OCI-M1 (cell line): ENCODE results near the gene PIH1D1.

Experiments
- DNase-seq: peaks from one replicate; lab custom pipeline; 2025; lab: John Stamatoyannopoulos, UW

PIH1D1 gene

GRCh38 chr19:49451430-49452181, at the start of gene PIH1D1:
TSS of gene PIH1D1 (minus strand) at chr19:49451814. CDS start at chr19:49451574, 240 bp downstream.
- DNase-seq, result peak; percentile 100

DNA sequence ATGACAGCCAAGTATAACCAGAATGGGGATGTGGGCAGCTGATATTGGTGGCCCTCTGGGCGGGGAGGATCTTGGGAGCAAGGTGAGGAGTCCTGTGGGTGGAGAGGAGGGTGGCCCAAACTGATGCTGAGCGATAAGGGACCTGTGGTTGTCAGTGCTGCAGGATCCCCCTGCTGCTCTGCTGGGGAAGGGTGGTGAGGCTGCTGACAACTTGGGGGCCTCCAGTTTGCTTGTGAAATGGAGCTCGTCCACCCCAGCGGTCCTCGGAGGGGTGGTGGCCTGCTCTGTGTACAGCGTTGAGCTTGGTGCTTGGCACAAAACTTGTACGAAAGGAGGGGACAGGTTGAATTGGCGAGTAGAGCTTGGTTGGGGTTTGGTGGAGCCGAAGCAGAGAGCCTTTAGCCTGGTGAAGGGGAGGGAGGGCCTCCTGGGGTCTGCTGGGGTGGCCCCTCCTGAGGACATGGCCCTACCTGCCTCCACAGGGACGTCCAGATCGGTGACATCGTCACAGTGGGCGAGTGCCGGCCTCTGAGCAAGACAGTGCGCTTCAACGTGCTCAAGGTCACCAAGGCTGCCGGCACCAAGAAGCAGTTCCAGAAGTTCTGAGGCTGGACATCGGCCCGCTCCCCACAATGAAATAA, 47.5 kb upstream of the PIH1D1 start:
- DNase-seq, result no peak

GRCh38 chr19:49498475-49498874, 46.9 kb upstream of the PIH1D1 start:
- no peak for DNase-seq

- no peak for DNase-seq
Observed at GRCh38 chr19:49497789-49498103, 46.1 kb upstream of the PIH1D1 start.

DNA sequence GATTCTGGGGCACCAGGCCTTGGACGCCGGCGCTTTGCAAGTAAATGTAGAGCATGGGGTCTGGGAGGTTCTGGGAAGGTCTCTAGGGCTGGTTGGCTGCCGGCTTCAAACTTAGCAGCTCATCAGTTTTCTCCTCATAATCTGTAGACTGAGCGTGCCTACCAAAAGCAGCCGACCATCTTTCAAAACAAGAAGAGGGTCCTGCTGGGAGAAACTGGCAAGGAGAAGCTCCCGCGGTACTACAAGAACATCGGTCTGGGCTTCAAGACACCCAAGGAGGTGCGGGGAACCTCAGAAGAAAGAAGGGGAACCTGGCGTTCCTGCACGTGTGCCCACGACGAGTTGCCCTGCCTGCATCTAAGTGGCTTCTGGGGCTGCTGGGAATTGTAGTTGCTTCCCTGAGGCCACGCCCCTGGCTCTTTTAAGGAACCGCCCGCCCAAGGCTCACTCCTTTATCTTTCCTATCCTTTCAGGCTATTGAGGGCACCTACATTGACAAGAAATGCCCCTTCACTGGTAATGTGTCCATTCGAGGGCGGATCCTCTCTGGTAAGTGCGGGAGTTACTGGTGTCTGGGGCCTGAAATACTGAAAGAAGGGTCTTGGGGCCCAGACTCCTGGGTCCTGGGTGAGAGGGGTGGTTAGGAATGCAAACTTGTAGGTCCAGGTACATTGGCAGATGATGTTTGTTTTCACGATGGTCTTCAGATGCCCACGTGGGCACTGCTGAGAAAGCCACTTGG, 45.6 kb upstream of the PIH1D1 start:
- DNase-seq, result peak; percentile 93

GRCh38 chr19:49496574-49497008, 45.0 kb upstream of the PIH1D1 start:
- DNase-seq, result peak; percentile 70

- peak; percentile 70 for DNase-seq
Observed at GRCh38 chr19:49492573-49493405, 41.2 kb upstream of the PIH1D1 start.

GRCh38 chr19:49491804-49492572, 40.4 kb upstream of the PIH1D1 start:
- no peak for DNase-seq

DNA sequence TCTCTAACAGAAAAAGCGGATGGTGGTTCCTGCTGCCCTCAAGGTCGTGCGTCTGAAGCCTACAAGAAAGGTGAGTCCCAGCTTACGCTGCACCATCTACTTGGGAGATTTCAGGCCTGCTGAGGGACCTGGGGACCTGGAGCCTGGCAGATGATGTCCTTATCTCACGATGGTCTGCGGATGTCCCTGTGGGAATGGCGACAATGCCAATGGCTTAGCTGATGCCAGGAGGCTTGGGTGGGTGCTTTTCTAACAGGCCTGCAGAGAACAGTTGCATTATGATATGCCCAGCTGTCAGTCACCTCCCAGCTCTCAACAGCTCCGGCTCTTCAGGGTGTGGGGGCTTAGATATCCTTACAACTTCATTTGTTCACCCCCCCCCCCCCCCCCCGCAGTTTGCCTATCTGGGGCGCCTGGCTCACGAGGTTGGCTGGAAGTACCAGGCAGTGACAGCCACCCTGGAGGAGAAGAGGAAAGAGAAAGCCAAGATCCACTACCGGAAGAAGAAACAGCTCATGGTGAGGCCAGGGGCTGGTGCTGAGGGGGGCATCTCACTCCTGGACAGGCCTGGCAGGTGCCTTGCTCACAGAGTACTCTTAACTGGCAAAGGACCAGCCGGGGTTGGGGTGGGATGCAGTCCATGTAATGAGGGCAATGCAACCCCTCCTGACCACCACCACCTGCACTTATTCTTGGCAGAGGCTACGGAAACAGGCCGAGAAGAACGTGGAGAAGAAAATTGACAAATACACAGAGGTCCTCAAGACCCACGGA, 39.6 kb upstream of the PIH1D1 start:
- no peak for DNase-seq

DNA sequence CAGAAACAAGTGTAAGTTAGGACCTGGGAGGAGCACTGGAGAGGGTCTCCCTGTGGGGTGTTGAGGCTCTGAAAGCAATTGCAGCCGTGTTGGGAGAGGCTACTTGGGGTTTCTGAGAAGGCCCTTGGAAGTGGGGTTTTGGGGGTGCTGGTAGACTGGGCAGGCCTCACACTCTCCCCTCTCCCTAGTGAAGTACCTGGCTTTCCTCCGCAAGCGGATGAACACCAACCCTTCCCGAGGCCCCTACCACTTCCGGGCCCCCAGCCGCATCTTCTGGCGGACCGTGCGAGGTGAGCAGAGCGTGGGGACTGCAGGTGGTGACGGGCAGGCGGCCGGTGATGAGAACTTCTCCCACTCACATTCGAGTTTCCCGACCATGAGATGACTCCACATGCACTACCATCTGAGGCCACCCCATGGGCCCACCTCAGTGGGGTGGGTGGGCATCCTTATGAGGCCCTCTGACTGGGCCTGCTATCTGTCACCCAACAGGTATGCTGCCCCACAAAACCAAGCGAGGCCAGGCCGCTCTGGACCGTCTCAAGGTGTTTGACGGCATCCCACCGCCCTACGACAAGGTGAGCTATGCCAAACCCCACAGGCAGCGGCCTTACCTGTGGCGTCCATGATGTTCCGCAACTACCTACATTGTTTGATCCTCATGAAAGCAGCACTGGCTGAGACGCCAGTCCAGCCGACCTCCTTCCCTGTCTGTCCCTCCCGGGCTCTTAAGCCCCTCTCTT, 38.8 kb upstream of the PIH1D1 start:
- DNase-seq, result no peak

GRCh38 chr19:49489601-49490167, 38.1 kb upstream of the PIH1D1 start:
- no peak for DNase-seq

DNA sequence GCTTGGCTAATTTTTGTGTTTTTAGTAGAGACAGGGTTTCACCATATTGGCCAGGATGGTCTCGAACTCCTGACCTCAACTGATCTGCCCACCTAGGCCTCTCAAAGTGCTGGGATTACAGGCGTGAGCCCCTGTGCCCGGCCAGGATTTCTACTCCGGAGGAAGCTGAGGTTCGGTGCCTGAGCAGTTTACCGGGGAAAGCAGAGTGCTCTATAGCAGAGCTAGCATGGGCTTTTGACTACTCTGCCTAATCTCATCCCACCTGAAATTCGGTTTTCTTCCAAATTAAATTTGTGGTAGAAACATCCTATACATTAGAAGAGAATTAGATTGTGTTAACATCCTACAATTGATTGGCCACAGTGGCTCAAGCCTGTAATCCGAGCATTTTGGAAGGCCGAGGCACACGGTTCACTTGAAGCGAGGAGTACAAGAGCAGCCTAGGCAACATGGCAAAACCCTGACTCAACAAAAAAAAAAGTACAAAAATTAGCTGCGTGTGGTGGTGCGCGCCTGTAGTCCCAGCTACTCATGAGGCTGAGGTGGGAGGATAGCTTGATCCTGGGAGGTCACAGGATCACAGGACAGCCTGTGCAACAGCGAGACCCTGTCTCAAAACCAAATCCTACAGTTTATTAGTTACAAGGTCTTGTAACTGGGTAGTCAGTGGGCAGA, 37.4 kb upstream of the PIH1D1 start:
- no peak for DNase-seq

DNA sequence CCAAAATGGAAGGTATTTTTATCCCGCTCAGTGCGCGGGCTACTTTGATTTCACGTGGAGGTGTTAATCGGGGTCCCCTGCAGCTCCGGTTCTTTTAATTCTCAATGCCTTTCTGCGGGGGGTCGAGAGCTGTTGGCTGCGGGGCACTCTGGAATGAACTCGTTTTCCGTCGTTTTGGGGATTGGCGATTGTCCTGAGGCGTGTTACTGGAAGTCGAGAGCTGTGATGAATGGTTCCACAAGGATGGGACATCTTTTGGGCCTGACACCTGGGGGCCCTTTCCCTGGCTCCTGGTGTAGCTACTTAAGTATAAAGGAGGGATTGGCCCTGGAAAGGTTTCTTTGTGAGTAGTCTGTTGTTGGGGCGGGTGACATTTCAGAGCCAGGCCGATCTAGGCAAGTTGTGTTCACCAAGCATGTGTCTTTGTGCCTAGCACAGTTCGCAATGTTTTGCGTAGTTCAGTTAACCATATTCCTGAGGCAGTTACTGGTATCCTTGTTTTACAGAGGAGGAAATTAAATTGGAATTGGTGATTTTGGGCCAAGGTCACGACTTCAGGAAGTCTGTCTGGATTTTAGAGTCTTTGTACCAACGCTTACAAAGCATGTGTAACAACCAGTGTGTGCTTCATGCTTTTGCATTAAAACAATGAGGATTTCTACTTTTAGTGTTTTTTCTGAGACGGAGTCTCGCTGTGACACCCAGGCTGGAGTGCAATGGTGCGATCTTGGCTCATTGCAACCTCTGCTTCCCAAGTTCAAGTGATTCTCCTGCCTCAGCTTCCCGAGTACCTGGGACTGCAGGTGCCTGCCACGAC, 36.6 kb upstream of the PIH1D1 start:
- peak; percentile 46 for DNase-seq

- DNase-seq, result peak; percentile 100
Observed at GRCh38 chr19:49487277-49488045, 35.8 kb upstream of the PIH1D1 start, which contains the start of gene RPL13A. TSS of gene RPL13A (plus strand) at chr19:49487608. CDS start at chr19:49487630, 22 bp downstream.

- DNase-seq, result no peak
Observed at GRCh38 chr19:49486710-49487276, 35.2 kb upstream of the PIH1D1 start.

DNA sequence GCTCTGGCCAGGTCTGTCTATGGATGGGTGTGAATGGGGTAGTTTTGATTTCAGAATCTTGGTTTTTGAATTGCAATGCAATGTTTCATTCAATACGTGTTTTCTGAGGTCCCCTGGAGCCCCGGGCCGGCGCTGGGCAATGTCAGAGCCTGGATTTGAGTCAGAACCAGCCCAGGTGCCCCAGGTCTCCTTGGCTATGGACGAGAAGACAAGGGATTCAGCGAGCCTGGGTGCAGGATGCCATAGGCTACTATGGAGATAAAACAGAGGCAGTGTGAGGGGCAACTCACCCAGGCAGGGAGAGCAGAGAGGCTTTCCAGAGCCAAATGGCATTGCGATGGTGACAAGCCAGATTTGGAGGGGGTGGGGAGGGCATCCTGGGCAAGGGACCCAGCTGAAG, 34.6 kb upstream of the PIH1D1 start:
- no peak for DNase-seq
